Esophagus squamous epithelium (tissue), 5 donors: ENCODE results near the gene EYS. TPM values are rescaled to one million over a fixed set of nuclear protein-coding genes. Genes with fewer than 3 reads are reported as not detected.

Source experiments
- DNase-seq: peaks from one replicate; lab custom pipeline; 2025; lab: John Stamatoyannopoulos, UW
- H3K27ac ChIP-seq, 4 donors: fragments of 200-600 bp; sonication (generic); one replicate each; pipeline ENCODE4 v1.5.1; 2016 to 2019; ENCODE audit warnings: mild to moderate bottlenecking in 1 of 4
- H3K27me3 ChIP-seq, 4 donors: fragments of 200-600 bp; sonication (generic); 1 replicate in 3 of 4; 2 replicates in 1 of 4; pipeline versions ENCODE4 v1.5.1 to v1.6.0; 2017 to 2021; ENCODE audit warnings: antibody characterized with exemption in 1 of 4
- H3K36me3 ChIP-seq, 3 donors: fragments of 200-600 bp; sonication (generic); one replicate each; pipeline ENCODE4 v1.5.1; 2016 to 2019
- H3K4me1 ChIP-seq, 3 donors: fragments of 200-600 bp; sonication (generic); one replicate each; pipeline ENCODE4 v1.5.1; 2017 to 2019
- H3K4me3 ChIP-seq, 4 donors: fragments of 200-600 bp; sonication (generic); 1 replicate in 3 of 4; 2 replicates in 1 of 4; pipeline ENCODE4 v1.5.1; 2016 to 2019; ENCODE audit warnings: mild to moderate bottlenecking in 2 of 4, moderate library complexity in 1 of 4
- H3K9me3 ChIP-seq, 3 donors: fragments of 200-600 bp; sonication (generic); one replicate each; pipeline ENCODE4 v1.5.1; 2016 to 2019
- POLR2A ChIP-seq, 4 donors: fragments of 450-650 bp; IDR thresholded peaks; one replicate each; pipeline ENCODE4 v1.6.1; 2017; ENCODE audit warnings: antibody characterized with exemption in 4 of 4, mild to moderate bottlenecking in 4 of 4, moderate library complexity in 3 of 4
- WGBS, 2 donors: methylation state at CpG; one replicate each; pipeline ENCODE4 v1.1.5; 2018; 5-methylcytosine and 5-hydroxymethylcytosine counted together
- intact Hi-C: fragments of 100-400 bp; cut with DNase I; formaldehyde crosslinking; loops from one replicate; pipeline ENCODE4 v1.15.0; 2022
- total RNA-seq, 4 donors: library from RNA; depleted of rRNA; stranded (reverse); fragments of >200 nt; gene quantifications; one replicate each; pipeline ENCODE4 v1.1.0, GENCODE V29; 2016
- TF ChIP-seq, protein P1 (sequence below), 6 experiments: fragments of 450-650 bp in 4 of 6; fragments of 200-600 bp in 2 of 6; sonication (generic) in 2 of 6; IDR thresholded peaks; one replicate each; pipeline ENCODE4 v1.5.1; 2016 to 2019; ENCODE audit warnings: antibody characterized with exemption in 6 of 6, mild to moderate bottlenecking in 4 of 6, moderate library complexity in 4 of 6
- donor health status: DM: yes; HTN: yes; CAD: no.

EYS gene
- total RNA-seq, 4 donors from 2014 or later, result 0.87 TPM; not detected in 3

GRCh38 chr6:64299176-64299575 lies 1407.8 kb downstream of the EYS start:
- no peaks in the 10 kb centered on the region for H3K4me1 ChIP-seq
- DNase-seq, result no peak

DNA sequence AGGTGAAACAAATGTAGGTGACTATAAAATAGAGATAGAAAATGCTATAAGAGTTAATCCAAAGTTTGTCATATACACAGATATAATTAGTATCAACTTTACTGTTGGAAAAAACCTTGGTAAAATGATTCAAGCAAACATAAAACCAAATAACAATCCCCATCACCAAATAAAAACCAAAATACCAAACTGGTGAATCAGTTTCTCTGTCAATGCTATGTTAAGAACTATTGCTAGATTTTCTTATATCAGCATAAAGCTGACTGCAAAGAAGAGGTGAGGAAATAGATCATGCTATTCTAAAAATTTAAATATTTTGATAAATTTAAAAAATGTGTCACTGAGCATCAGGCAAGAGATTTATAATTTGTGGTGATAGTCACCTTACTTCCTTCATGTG lies 1413.0 kb downstream of the EYS start:
- Histone ChIP-seq H3K4me3 (no peak overlapping the region), H3K36me3 (no peaks in the 10 kb centered on the region), H3K4me1 (no peaks in the 10 kb centered on the region), H3K27ac (no peak overlapping the region), H3K27me3 (no peaks in the 10 kb centered on the region), H3K9me3 (peaks cover 0 to 4% (median 2%) of the 10 kb centered on the region in 3 donors)
- DNase-seq, result no peak
- intact Hi-C loops, result no loop called here
- TF ChIP-seq POLR2A (IDR thresholded peaks at IDR 0.05), result no peak
- TF ChIP-seq, protein P1, sequence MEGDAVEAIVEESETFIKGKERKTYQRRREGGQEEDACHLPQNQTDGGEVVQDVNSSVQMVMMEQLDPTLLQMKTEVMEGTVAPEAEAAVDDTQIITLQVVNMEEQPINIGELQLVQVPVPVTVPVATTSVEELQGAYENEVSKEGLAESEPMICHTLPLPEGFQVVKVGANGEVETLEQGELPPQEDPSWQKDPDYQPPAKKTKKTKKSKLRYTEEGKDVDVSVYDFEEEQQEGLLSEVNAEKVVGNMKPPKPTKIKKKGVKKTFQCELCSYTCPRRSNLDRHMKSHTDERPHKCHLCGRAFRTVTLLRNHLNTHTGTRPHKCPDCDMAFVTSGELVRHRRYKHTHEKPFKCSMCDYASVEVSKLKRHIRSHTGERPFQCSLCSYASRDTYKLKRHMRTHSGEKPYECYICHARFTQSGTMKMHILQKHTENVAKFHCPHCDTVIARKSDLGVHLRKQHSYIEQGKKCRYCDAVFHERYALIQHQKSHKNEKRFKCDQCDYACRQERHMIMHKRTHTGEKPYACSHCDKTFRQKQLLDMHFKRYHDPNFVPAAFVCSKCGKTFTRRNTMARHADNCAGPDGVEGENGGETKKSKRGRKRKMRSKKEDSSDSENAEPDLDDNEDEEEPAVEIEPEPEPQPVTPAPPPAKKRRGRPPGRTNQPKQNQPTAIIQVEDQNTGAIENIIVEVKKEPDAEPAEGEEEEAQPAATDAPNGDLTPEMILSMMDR (IDR thresholded peaks at IDR 0.05), result no peak

More at GRCh38 chr6:64299176-64299575, 1407.8 kb downstream of the EYS start:
- intact Hi-C loops, result no loop called here
- H3K4me3 ChIP-seq, result no peak overlapping the region
- no peak overlapping the region for H3K27ac ChIP-seq
- H3K36me3 ChIP-seq, result no peaks in the 10 kb centered on the region
- TF ChIP-seq POLR2A (IDR thresholded peaks at IDR 0.05), result no peak
- TF ChIP-seq, protein P1 (IDR thresholded peaks at IDR 0.05), result no peak
- 79 to 82% methylated on average over 3 to 7 of the region's 7 CpGs for WGBS, 2 donors
- H3K9me3 ChIP-seq, result peaks cover 0 to 10% (median 4%) of the 10 kb centered on the region in 3 donors
- H3K27me3 ChIP-seq, result no peaks in the 10 kb centered on the region

DNA sequence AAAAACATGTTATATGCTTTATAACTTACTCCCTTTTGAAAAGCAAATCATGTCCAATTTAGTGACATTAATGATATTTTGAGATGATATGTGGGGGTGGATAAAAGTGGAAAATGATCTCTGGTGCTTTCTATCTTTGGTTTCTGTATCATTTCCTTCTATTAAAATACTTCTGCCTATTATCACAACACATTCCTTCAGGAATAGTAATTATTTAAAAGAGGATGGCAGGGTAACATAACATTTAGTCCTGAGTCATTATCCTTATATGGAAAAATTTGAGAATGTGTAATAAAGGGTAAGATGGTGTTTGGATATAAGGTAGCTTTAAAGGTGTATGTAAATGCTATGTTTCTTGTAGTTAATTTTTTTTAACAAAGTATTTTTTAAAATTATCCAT lies 1413.7 kb downstream of the EYS start:
- Histone ChIP-seq H3K4me1 (no peaks in the 10 kb centered on the region), H3K36me3 (no peaks in the 10 kb centered on the region), H3K27ac (no peak overlapping the region), H3K27me3 (no peaks in the 10 kb centered on the region), H3K9me3 (no peaks in the 10 kb centered on the region), H3K4me3 (no peak overlapping the region)
- intact Hi-C loops, result no loop called here
- TF ChIP-seq, protein P1 (IDR thresholded peaks at IDR 0.05), result no peak
- TF ChIP-seq POLR2A (IDR thresholded peaks at IDR 0.05), result no peak
- no peak for DNase-seq

GRCh38 chr6:64290867-64291266 lies 1416.2 kb downstream of the EYS start:
- TF ChIP-seq, protein P1 (IDR thresholded peaks at IDR 0.05), result no peak
- no peak for TF ChIP-seq POLR2A (IDR thresholded peaks at IDR 0.05)
- 48 to 49% methylated on average over 3 of the region's 3 CpGs for WGBS, 2 donors
- H3K36me3 ChIP-seq, result no peaks in the 10 kb centered on the region
- intact Hi-C loops, result no loop called here
- H3K27me3 ChIP-seq, result no peaks in the 10 kb centered on the region
- H3K27ac ChIP-seq, result no peak overlapping the region
- no peaks in the 10 kb centered on the region for H3K4me1 ChIP-seq
- no peaks in the 10 kb centered on the region for H3K9me3 ChIP-seq
- no peak overlapping the region for H3K4me3 ChIP-seq
- DNase-seq, result no peak

GRCh38 chr6:64289931-64290330 lies 1417.1 kb downstream of the EYS start:
- Histone ChIP-seq H3K9me3 (no peaks in the 10 kb centered on the region), H3K36me3 (no peaks in the 10 kb centered on the region), H3K27me3 (no peaks in the 10 kb centered on the region), H3K4me1 (no peaks in the 10 kb centered on the region), H3K4me3 (no peak overlapping the region), H3K27ac (no peak overlapping the region)
- 71 to 89% methylated on average over 1 of the region's 1 CpG for WGBS, 2 donors
- DNase-seq, result no peak
- no peak for TF ChIP-seq POLR2A (IDR thresholded peaks at IDR 0.05)
- TF ChIP-seq, protein P1 (IDR thresholded peaks at IDR 0.05), result no peak
- intact Hi-C loops, result no loop called here
